Thymus (tissue), 11 donors: Measurements from ENCODE around the gene LMO2. TPM values are rescaled to one million over a fixed set of nuclear protein-coding genes. Genes with fewer than 3 reads are reported as not detected.
"Not testable (repeated sequence)": the region's sequence is repeated elsewhere in the genome, so short reads cannot be mapped to it uniquely, and the experiment has no call there.

ENCODE experiments used
- DNase-seq, 9 donors: peaks; one replicate each; pipeline ENCODE4 v3.0.0-alpha.2; 2013; ENCODE audit warnings: low spot score in 9 of 9, low read depth in 6 of 9, missing footprints in 1 of 9
- H3K27ac ChIP-seq, 2 donors: one replicate each; pipeline ENCODE4 v1.5.1; 2013; ENCODE audit warnings: control low read depth in 1 of 2, low read depth in 1 of 2, low read length in 1 of 2, mild to moderate bottlenecking in 1 of 2, moderate library complexity in 1 of 2
- H3K27me3 ChIP-seq, 2 donors: one replicate each; pipeline ENCODE4 v1.5.1; 2013; ENCODE audit warnings: low read length in 1 of 2; ENCODE audit not compliant: control insufficient read depth in 2 of 2, insufficient read depth in 1 of 2
- H3K36me3 ChIP-seq, 2 donors: one replicate each; pipeline ENCODE4 v1.5.1; 2013; ENCODE audit warnings: low read length in 1 of 2, mild to moderate bottlenecking in 1 of 2, moderate library complexity in 1 of 2; ENCODE audit not compliant: control insufficient read depth in 2 of 2, insufficient read depth in 2 of 2
- H3K4me1 ChIP-seq, 2 donors: one replicate each; pipeline ENCODE4 v1.5.1; 2013; ENCODE audit warnings: low read length in 2 of 2; ENCODE audit not compliant: control insufficient read depth in 2 of 2, insufficient read depth in 2 of 2
- H3K4me3 ChIP-seq, 2 donors: one replicate each; pipeline ENCODE4 v1.5.1; 2013; ENCODE audit warnings: low read length in 2 of 2, control low read depth in 1 of 2, mild to moderate bottlenecking in 1 of 2
- H3K9me3 ChIP-seq, 2 donors: one replicate each; pipeline ENCODE4 v1.5.1; 2013; ENCODE audit warnings: low read length in 1 of 2, mild to moderate bottlenecking in 1 of 2; ENCODE audit not compliant: control insufficient read depth in 2 of 2, insufficient read depth in 1 of 2
- WGBS: extraction: QIAGEN DNeasy Blood & Tissue Kit; methylation state at CpG from one replicate; pipeline ENCODE4 v1.1.7; 2013; 5-methylcytosine and 5-hydroxymethylcytosine counted together
- polyA plus RNA-seq: library from polyadenylated mRNA; stranded (reverse); fragments of 200-250 nt; gene quantifications from one replicate; pipeline ENCODE4 v1.2.3, GENCODE V29; 2013
- total RNA-seq: library from RNA; stranded (reverse); fragments of 120-200 nt; gene quantifications from one replicate; pipeline ENCODE4 v1.2.4, GENCODE V29; 2013
- donor health status: healthy.

Gene LMO2
- total and polyA plus RNA-seq, 2 donors = 9.4 to 31.1 TPM

- Histone ChIP-seq H3K4me1 (no peaks in the 10 kb centered on the region), H3K27me3 (no peaks in the 10 kb centered on the region), H3K9me3 (peaks cover 0 to 1% of the 10 kb centered on the region in 2 donors), H3K27ac (no peak overlapping the region), H3K36me3 (no peaks in the 10 kb centered on the region), H3K4me3 (no peak overlapping the region)
- 73% methylated on average over 8 of the region's 8 CpGs for WGBS
- DNase-seq = no peak
These were observed 29.1 kb upstream of the LMO2 start for GRCh38 chr11:33920838-33921613.

GRCh38 chr11:33919645-33920044 lies 27.8 kb upstream of the LMO2 start:
- Histone ChIP-seq H3K4me3 (no peak overlapping the region), H3K36me3 (no peaks in the 10 kb centered on the region), H3K27ac (no peak overlapping the region), H3K4me1 (no peaks in the 10 kb centered on the region), H3K9me3 (peaks cover 0 to 1% of the 10 kb centered on the region in 2 donors), H3K27me3 (no peaks in the 10 kb centered on the region)
- WGBS = 83% methylated on average over 1 of the region's 1 CpG
- DNase-seq = no peak

- not testable (repeated sequence) for H3K36me3 ChIP-seq, DNase-seq, H3K27ac ChIP-seq, H3K4me1 ChIP-seq, H3K27me3 ChIP-seq, H3K9me3 ChIP-seq, H3K4me3 ChIP-seq
- WGBS = 91% methylated on average over 1 of the region's 1 CpG
These were observed 25.5 kb upstream of the LMO2 start for GRCh38 chr11:33917402-33917801.

GRCh38 chr11:33916736-33917135 lies 24.9 kb upstream of the LMO2 start:
- Histone ChIP-seq H3K4me1 (peaks cover 0 to 6% of the 10 kb centered on the region in 2 donors), H3K36me3 (no peaks in the 10 kb centered on the region), H3K27me3 (no peaks in the 10 kb centered on the region), H3K9me3 (peaks cover 0 to 1% of the 10 kb centered on the region in 2 donors), H3K27ac (no peak overlapping the region), H3K4me3 (no peak overlapping the region)
- no peak for DNase-seq

GRCh38 chr11:33915526-33915925 lies 23.6 kb upstream of the LMO2 start:
- no peaks in the 10 kb centered on the region for H3K27me3 ChIP-seq
- H3K27ac ChIP-seq = no peak overlapping the region
- H3K4me3 ChIP-seq = no peak overlapping the region
- no peaks in the 10 kb centered on the region for H3K36me3 ChIP-seq
- WGBS = 95% methylated on average over 5 of the region's 5 CpGs
- peaks cover 0 to 6% of the 10 kb centered on the region in 2 donors for H3K4me1 ChIP-seq
- no peak for DNase-seq
- H3K9me3 ChIP-seq = peaks cover 0 to 1% of the 10 kb centered on the region in 2 donors

GRCh38 chr11:33913991-33914390 lies 22.1 kb upstream of the LMO2 start:
- no peaks in the 10 kb centered on the region for H3K36me3 ChIP-seq
- H3K27ac ChIP-seq = no peak overlapping the region
- WGBS = 95% methylated on average over 2 of the region's 2 CpGs
- peaks cover 0 to 1% of the 10 kb centered on the region in 2 donors for H3K9me3 ChIP-seq
- no peak for DNase-seq
- no peaks in the 10 kb centered on the region for H3K27me3 ChIP-seq
- H3K4me1 ChIP-seq = peaks cover 0 to 6% of the 10 kb centered on the region in 2 donors
- H3K4me3 ChIP-seq = no peak overlapping the region

GRCh38 chr11:33912405-33913361 lies 20.8 kb upstream of the LMO2 start:
- Histone ChIP-seq H3K36me3 (no peaks in the 10 kb centered on the region), H3K4me3 (no peak overlapping the region), H3K27ac (peak overlapping the region in 1 of 2 donors; percentile 58), H3K4me1 (peaks cover 0 to 6% of the 10 kb centered on the region in 2 donors), H3K9me3 (no peaks in the 10 kb centered on the region), H3K27me3 (no peaks in the 10 kb centered on the region)
- no peak for DNase-seq
- 62% methylated on average over 12 of the region's 12 CpGs for WGBS

GRCh38 chr11:33910958-33911339 lies 19.1 kb upstream of the LMO2 start:
- Histone ChIP-seq H3K4me1 (peaks cover 0 to 6% of the 10 kb centered on the region in 2 donors), H3K4me3 (no peak overlapping the region), H3K27me3 (no peaks in the 10 kb centered on the region), H3K9me3 (no peaks in the 10 kb centered on the region), H3K27ac (no peak overlapping the region), H3K36me3 (no peaks in the 10 kb centered on the region)
- no peak for DNase-seq

GRCh38 chr11:33910296-33910957 lies 18.6 kb upstream of the LMO2 start:
- no peak for DNase-seq
- Histone ChIP-seq H3K27ac (no peak overlapping the region), H3K4me1 (peaks cover 0 to 6% of the 10 kb centered on the region in 2 donors), H3K36me3 (no peaks in the 10 kb centered on the region), H3K9me3 (no peaks in the 10 kb centered on the region), H3K4me3 (no peak overlapping the region), H3K27me3 (no peaks in the 10 kb centered on the region)
- 85% methylated on average over 6 of the region's 6 CpGs for WGBS
